T1000 (cell line): ENCODE results near the gene KSR2.
"Not testable (repeated sequence)": the region's sequence is repeated elsewhere in the genome, so short reads cannot be mapped to it uniquely, and the experiment has no call there.

Experiments
- DNase-seq: peaks from one replicate; lab custom pipeline; 2025; ENCODE audit warnings: mixed read lengths; lab: John Stamatoyannopoulos, UW

KSR2 gene

GRCh38 chr12:117890137-117890536, 78.7 kb downstream of the KSR2 start:
- DNase-seq, result no peak

- no peak for DNase-seq
These were observed 79.7 kb downstream of the KSR2 start for GRCh38 chr12:117889098-117889497.

- no peak for DNase-seq
These were observed 83.6 kb downstream of the KSR2 start for GRCh38 chr12:117885211-117885610.

GRCh38 chr12:117884161-117884560, 84.6 kb downstream of the KSR2 start:
- DNase-seq, result no peak

DNA sequence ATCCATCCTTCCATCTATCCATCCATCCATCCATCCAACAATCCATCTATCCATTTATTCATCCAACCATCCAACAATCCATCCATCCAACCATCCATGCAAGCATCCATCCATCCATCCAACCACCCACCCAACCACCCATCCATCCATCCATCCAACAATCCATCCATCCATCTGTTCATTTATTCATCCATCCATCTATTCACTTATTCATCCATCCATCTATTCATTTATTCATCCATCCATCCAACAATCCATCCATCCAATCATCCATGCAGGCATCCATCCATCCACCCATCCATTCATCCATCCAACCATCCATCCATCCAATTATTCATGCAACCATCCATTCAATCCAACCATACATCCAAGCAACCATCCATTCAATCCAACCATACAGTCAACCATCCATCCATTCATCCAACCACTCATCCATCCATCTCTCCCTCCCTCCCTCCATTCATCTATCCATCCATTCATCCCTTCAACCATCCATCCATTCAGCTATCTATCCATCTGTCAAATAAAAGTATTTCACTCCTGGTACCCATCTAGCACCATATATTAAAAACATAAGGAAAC, 86.1 kb downstream of the KSR2 start:
- DNase-seq, result no peak

DNA sequence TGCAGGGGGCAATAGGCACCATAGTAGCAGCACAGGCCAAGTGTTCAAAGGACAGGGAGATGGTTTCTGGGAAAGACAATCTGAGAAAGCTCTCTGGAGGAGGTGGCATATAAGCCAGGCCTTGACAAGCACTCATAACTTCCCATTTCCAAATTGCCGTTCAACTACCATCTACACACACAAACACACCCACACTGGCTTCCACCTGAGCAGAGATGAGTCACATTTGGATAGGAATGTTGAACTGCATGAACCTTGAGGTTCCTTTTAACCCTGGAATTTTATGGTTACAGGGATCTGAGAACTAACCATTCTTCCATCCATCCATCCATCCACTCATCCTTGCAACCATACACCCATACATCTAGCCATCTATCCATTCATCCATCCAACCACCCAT, 86.6 kb downstream of the KSR2 start:
- DNase-seq, result no peak

DNA sequence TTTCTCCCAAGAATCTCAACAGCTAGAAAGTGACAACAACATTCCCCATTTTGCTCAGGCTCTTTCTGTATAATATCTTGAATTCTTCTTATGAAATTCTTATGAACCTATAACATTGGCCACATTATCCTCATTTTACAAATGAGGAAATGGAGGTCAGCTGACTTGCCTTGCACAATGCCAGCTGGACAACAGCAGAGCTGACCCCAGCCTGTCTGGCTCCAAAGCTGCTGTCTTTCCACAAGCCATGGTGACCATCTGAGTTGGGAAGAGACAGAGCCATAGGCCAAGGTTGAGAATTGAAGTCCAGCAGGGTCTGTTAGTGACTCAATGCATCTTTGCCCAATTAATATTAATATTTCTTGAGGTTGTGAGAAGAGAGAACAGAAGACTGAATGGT, 87.3 kb downstream of the KSR2 start:
- no peak for DNase-seq

GRCh38 chr12:117878605-117879004, 90.2 kb downstream of the KSR2 start:
- DNase-seq, result no peak

GRCh38 chr12:117876436-117876816, 92.4 kb downstream of the KSR2 start:
- DNase-seq, result no peak

- DNase-seq, result no peak
These were observed 92.9 kb downstream of the KSR2 start for GRCh38 chr12:117875744-117876435.

DNA sequence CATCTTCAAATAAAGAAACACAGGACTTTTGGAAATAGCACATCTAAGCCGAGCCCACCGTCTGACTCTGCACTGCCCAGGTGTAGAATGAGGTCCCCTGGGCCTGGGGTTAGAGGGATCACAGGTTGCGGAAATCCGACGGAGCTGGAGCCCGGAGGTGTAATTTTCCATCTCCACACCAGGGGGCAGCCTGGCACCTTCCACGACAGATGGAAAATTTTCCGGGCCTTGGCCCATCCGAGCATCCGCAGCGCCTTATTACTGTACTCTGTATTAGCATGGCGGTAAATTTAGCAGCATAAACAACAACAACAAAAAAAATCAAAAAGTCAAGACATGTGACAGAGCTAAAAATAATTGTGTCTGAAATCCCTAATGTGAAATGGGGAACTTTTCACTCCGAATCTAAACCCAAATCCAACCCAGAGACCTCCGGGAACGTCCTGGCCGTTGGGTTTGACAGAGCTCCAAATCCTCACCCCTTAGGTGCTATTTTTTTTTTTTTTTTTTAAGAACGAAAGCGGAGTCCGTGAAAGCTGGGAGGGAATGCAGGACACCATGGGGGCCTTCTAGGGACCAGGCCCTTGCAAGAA, 93.9 kb downstream of the KSR2 start:
- DNase-seq, result peak; percentile 37

- not testable (repeated sequence) for DNase-seq
These were observed 94.6 kb downstream of the KSR2 start for GRCh38 chr12:117874198-117874597.

- DNase-seq, result no peak
These were observed 96.1 kb downstream of the KSR2 start for GRCh38 chr12:117872546-117873169.

DNA sequence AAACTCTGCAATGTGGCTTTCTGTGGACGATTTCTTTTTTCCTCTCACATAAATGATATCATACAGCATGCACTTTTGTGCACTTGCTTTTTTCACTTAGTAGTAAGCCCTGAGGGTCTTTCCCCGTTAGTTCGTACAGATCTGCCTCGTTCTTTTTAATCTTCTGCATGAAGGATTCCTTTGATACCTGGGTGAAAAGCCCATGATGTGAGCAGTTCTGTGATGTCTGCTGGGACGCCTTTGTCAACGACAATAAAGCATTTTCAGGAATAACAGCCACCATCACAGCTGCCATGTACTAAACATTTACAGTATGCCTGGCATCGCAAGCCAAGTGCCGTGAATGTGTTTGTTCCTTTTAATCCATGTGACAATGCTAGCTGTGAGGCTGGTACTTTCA, 99.2 kb downstream of the KSR2 start:
- no peak for DNase-seq

DNA sequence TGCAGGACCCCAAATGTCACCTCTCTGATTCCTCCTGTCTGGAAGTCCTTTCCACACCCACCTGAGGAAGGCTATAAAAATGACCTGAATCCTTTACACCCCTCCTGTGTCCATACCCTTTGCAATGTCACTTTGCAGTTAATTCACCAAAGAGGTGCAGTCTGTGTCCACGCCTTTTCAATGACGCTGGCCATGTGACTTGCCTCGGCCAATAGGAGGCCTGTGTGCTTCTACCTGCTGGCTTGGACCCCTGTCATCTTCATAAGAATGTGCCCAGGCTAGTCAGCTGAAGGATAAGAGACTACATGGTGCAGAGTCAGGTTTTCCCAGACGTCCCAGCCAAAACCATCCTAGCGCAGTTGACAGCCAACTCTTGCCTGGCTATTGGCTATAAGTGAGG, 101.4 kb downstream of the KSR2 start:
- DNase-seq, result no peak

DNA sequence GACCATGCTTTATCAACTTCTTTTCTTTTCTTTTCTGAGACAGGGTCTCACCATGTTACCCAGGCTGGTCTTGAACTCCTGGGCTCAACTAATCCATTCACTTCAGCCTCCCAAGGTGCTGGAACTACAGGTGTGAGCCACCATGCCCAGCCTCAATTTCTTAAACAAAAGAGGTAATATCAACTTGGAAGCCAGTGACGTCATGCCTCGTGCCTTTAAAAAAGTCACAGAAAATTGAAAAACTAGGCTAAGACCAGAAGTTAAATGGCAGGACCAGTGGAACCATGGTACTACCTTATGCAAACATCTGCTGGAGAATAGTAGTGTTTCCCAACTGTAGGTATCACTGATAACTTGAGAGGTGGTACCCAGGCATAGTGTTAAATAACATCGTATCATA, 103.3 kb downstream of the KSR2 start:
- no peak for DNase-seq

- DNase-seq, result no peak
These were observed 105.6 kb downstream of the KSR2 start for GRCh38 chr12:117863002-117863709.

GRCh38 chr12:117861691-117862090, 107.1 kb downstream of the KSR2 start:
- DNase-seq, result no peak

DNA sequence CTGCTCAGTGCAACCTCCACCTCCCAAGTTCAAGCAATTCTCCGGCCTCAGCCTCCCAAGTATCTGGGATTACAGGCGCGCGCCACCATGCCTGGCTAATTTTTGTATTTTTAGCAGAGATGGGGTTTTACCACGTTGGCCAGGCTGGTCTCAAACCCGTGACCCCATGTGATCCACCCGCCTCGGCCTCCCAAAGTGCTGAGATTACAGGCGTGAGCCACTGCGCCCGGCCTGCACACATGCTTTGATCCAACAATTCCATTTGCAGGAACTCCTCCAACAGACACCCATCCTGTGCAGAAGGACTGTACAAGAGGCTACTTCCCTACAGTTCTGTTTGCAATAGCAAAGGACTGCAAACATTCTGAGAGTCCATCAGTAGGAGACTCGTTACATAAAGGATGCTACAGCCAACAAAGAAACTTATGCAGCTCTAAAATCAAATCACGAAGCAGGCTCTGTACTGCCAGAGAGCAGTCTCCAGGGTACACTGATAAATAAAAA, 108.0 kb downstream of the KSR2 start:
- DNase-seq, result not testable (repeated sequence)

DNA sequence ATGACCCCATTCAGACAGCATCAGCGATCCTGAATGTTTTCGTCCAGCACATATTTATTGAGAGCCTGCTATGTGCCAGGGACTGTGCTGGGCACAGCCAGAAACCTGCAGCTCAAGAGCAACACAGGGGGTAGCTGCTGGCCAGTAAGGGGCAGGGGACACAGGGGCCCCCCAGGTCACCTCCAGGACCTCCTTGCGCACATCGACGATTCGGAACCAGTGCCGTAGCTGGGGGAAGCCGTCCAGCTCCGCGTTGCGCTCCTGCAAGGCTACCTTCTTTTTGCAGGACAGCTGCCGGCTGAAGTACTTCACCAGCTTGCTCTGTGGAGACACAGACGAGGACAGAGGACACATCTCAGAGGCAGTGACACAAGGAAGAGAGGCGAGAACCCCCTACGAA, 108.7 kb downstream of the KSR2 start:
- no peak for DNase-seq

DNA sequence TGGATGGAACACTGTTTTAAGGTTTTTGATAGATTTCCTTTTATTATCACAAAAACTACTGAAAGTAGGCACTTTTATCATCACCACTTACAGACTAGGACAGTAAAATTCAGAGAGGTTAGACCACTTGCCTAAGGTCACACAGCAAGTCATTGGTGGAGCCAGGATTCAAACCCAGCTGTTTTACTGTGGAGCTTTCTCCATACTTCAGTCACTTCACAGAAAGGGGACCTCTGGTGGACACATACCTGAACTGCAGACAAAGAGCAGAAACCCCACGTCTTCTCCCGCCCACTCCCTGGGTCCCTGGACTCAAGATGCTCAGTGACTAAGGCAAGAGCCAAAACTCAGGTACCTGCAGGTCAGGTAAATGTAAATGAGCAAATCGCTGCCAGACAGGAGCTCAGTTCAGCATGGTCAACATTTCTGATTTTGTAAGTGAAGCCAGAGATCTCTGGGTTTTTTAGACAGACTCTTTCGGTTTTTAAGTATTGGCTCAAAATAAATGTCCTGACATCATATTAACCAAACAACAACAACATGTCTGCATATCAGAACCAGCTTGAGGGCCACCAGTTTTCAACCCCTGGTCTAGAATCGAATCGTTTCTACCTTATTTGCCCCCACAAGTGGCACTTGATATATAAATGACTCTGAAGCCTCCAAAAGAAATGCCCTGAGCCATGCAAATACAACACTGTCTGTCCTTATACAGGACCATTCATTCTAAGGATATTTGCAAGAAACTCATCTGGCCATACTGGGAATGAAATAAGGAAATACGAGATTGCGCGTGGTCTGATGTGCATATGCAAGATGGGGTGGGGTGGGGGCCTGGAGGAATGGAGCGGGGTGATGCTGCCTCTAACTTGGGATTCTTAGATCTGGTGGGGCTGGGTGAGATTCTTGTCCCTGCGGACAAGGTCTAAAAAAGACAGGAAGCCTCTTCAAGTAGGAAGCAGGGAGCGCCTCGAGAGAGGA, 110.9 kb downstream of the KSR2 start:
- DNase-seq, result no peak
